ENCODE measurements around the gene TTC8.

Gene TTC8

DNA sequence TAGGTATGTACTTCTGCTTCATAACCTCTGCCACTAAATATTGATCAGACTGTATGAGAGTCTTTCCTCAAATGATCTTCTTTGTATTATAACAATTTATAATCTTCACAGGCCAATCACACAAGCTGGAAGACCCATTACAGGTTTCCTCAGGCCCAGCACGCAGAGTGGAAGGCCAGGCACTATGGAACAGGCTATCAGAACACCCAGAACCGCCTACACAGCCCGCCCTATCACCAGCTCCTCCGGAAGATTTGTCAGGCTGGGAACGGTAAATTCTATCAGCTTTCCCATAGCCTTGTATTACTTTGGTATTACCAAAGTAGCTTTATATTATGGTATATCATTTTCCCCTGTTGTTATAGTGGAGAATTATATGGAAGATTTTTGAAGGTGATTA, 16.5 kb downstream of the TTC8 start:
- no peak for TF ChIP-seq POLR2AphosphoS5 (IDR thresholded peaks at IDR 0.05; ENCODE audit: low read depth, low read length)
- no peak for TF ChIP-seq FOXP2 (optimal IDR thresholded peaks at IDR 0.05; ENCODE audit: borderline replicate concordance, extremely low read depth, extremely low read length, insufficient read depth)
- TF ChIP-seq SIN3A (IDR thresholded peaks at IDR 0.05; ENCODE audit: borderline replicate concordance, insufficient read depth, low read length) = no peak
- no peak for TF ChIP-seq TAF1 (IDR thresholded peaks at IDR 0.05; ENCODE audit: borderline replicate concordance, insufficient read depth, low read length)
- TF ChIP-seq, protein P1, sequence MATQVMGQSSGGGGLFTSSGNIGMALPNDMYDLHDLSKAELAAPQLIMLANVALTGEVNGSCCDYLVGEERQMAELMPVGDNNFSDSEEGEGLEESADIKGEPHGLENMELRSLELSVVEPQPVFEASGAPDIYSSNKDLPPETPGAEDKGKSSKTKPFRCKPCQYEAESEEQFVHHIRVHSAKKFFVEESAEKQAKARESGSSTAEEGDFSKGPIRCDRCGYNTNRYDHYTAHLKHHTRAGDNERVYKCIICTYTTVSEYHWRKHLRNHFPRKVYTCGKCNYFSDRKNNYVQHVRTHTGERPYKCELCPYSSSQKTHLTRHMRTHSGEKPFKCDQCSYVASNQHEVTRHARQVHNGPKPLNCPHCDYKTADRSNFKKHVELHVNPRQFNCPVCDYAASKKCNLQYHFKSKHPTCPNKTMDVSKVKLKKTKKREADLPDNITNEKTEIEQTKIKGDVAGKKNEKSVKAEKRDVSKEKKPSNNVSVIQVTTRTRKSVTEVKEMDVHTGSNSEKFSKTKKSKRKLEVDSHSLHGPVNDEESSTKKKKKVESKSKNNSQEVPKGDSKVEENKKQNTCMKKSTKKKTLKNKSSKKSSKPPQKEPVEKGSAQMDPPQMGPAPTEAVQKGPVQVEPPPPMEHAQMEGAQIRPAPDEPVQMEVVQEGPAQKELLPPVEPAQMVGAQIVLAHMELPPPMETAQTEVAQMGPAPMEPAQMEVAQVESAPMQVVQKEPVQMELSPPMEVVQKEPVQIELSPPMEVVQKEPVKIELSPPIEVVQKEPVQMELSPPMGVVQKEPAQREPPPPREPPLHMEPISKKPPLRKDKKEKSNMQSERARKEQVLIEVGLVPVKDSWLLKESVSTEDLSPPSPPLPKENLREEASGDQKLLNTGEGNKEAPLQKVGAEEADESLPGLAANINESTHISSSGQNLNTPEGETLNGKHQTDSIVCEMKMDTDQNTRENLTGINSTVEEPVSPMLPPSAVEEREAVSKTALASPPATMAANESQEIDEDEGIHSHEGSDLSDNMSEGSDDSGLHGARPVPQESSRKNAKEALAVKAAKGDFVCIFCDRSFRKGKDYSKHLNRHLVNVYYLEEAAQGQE (IDR thresholded peaks at IDR 0.05; ENCODE audit: insufficient read depth in 1 of 2, low read depth in 2 of 2, low read length in 2 of 2) = no peak

DNA sequence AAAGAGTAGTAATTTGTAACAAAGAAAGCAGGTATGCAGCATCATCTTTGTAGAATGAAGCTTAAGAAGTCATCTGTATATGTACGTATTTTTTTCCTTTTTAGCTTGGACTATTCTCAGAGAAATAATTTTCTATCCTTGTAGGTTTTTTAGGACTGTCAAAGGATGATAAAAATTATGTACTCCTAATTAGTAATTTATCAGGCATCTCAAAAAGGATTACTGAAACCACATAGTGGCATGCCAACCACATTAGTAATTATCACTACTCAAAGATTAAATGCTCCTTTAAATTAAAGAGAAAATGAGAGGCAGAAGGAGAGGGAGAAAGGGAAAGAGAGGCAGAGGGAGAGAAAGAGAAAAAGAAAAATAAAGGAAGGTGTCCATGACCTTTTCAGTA, 17.3 kb downstream of the TTC8 start:
- TF ChIP-seq SIN3A (IDR thresholded peaks at IDR 0.05; ENCODE audit: borderline replicate concordance, insufficient read depth, low read length) (no peak), TAF1 (IDR thresholded peaks at IDR 0.05; ENCODE audit: borderline replicate concordance, insufficient read depth, low read length) (no peak), POLR2AphosphoS5 (IDR thresholded peaks at IDR 0.05; ENCODE audit: low read depth, low read length) (no peak), FOXP2 (optimal IDR thresholded peaks at IDR 0.05; ENCODE audit: borderline replicate concordance, extremely low read depth, extremely low read length, insufficient read depth) (no peak)
- TF ChIP-seq, protein P1 (IDR thresholded peaks at IDR 0.05; ENCODE audit: insufficient read depth in 1 of 2, low read depth in 2 of 2, low read length in 2 of 2) = no peak

DNA sequence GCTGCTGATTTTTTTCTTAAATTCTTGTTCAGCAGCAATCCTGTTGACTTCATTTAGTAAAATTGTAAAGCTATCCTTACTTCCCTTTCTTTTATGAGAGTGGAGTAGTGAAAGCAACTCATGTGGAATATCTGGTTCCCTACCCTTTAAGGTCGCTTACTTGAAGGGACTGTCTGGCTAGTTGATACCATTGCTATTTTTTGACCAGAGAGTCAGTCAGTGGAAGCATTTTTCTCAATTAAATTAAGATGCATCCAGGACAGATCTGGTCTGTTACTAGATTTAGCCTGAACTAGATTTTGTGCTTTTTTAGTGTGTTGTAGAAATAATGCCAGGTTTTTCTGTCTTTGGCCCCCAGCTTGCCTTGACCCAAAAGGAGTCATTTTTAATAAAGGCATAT, 18.0 kb downstream of the TTC8 start:
- no peak for TF ChIP-seq TAF1 (IDR thresholded peaks at IDR 0.05; ENCODE audit: borderline replicate concordance, insufficient read depth, low read length)
- no peak for TF ChIP-seq SIN3A (IDR thresholded peaks at IDR 0.05; ENCODE audit: borderline replicate concordance, insufficient read depth, low read length)
- TF ChIP-seq, protein P1 (IDR thresholded peaks at IDR 0.05; ENCODE audit: insufficient read depth in 1 of 2, low read depth in 2 of 2, low read length in 2 of 2) = no peak
- TF ChIP-seq POLR2AphosphoS5 (IDR thresholded peaks at IDR 0.05; ENCODE audit: low read depth, low read length) = no peak
- TF ChIP-seq FOXP2 (optimal IDR thresholded peaks at IDR 0.05; ENCODE audit: borderline replicate concordance, extremely low read depth, extremely low read length, insufficient read depth) = no peak

DNA sequence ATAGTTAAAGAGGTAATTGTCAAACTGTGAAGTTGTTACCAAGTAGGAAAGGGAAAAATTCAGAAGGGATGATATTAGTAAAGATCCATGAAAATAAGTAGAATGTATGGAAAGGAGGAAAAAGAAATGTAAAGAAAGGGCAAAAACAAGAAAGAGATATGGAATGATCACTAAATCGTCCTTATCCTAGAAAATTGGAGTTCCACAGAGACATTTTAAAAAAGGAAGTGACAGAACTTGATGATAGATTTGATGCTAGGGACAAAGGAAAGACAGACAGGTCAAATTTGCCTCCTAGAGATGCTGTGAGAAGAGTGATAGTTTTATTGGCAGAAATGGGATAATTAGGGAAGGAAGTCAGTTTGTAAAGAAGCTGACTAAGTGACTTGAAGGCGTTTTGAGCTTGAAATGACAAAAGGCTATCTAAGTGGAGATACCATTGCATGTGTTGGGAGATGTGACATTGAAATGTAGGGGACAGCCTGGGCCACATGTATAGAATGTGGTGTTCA, 20.6 kb downstream of the TTC8 start:
- TF ChIP-seq, protein P1 (IDR thresholded peaks at IDR 0.05; ENCODE audit: insufficient read depth in 1 of 2, low read depth in 2 of 2, low read length in 2 of 2) = no peak
- TF ChIP-seq FOXP2 (optimal IDR thresholded peaks at IDR 0.05; ENCODE audit: borderline replicate concordance, extremely low read depth, extremely low read length, insufficient read depth) (no peak), TAF1 (IDR thresholded peaks at IDR 0.05; ENCODE audit: borderline replicate concordance, insufficient read depth, low read length) (no peak), POLR2AphosphoS5 (IDR thresholded peaks at IDR 0.05; ENCODE audit: low read depth, low read length) (no peak), SIN3A (IDR thresholded peaks at IDR 0.05; ENCODE audit: borderline replicate concordance, insufficient read depth, low read length) (no peak)

DNA sequence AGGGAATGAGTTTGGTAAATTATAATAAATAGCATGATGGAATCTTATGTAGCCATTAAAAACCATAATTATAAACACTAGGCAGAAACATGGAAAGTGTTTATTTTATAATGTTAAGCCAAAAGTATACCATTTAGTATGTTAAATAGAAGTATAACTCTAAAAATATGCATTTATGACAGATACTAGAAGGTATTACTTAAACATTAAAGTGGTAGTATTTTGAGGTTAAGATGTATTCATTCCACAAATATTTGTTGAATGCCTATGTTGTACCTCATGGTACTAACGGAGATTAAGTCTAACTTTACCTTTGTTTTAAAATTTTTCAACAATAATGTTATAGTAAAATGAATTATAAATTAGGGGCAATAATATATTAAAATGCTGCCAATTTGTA, 24.1 kb downstream of the TTC8 start:
- no peak for TF ChIP-seq TAF1 (IDR thresholded peaks at IDR 0.05; ENCODE audit: borderline replicate concordance, insufficient read depth, low read length)
- TF ChIP-seq, protein P1 (IDR thresholded peaks at IDR 0.05; ENCODE audit: insufficient read depth in 1 of 2, low read depth in 2 of 2, low read length in 2 of 2) = no peak
- no peak for TF ChIP-seq FOXP2 (optimal IDR thresholded peaks at IDR 0.05; ENCODE audit: borderline replicate concordance, extremely low read depth, extremely low read length, insufficient read depth)
- TF ChIP-seq SIN3A (IDR thresholded peaks at IDR 0.05; ENCODE audit: borderline replicate concordance, insufficient read depth, low read length) = no peak
- no peak for TF ChIP-seq POLR2AphosphoS5 (IDR thresholded peaks at IDR 0.05; ENCODE audit: low read depth, low read length)

Data from PFSK-1 (cell line).